ENCODE data around the gene SAMD1. TPM values are rescaled to one million over a fixed set of nuclear protein-coding genes. Genes with fewer than 3 reads are reported as not detected.

The SAMD1 gene
- total RNA-seq, 1 donor, result 40.4 TPM

DNA sequence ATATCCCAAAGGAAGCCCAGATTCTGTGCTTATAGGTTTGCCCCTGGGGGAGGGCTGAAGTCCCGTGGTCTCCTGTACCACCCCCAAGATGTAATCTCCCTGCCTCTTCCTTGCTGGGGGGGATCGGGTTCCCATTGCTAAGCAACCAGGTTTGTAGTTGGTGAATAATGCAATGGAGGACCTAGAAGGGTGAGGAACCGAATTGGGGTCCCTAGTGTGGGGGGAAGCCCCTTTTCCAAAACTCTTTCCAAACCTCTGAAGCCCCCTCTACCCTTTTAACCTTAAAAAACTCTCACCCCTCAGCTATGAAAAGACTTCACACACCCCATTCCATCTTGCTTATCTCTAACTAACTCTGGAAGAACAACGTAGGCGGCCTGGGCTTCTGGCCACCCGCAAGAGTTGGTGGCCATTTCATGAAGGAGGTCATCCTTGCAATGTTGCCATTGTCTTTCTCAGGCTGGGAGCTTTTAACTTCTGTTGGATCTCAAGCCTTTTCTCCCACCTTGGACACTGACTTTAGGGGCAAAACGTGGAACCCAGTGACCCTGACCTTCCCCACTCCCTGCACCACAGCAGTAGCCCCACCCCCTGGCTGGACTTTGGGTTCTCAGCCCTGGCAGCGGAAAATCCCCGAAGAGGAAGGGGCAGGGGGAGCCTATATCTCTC is 29.3 kb downstream of the SAMD1 start:
- DNase-seq (ENCODE audit: low read depth), result peak; percentile 31
- TF ChIP-seq, protein P1, sequence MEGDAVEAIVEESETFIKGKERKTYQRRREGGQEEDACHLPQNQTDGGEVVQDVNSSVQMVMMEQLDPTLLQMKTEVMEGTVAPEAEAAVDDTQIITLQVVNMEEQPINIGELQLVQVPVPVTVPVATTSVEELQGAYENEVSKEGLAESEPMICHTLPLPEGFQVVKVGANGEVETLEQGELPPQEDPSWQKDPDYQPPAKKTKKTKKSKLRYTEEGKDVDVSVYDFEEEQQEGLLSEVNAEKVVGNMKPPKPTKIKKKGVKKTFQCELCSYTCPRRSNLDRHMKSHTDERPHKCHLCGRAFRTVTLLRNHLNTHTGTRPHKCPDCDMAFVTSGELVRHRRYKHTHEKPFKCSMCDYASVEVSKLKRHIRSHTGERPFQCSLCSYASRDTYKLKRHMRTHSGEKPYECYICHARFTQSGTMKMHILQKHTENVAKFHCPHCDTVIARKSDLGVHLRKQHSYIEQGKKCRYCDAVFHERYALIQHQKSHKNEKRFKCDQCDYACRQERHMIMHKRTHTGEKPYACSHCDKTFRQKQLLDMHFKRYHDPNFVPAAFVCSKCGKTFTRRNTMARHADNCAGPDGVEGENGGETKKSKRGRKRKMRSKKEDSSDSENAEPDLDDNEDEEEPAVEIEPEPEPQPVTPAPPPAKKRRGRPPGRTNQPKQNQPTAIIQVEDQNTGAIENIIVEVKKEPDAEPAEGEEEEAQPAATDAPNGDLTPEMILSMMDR (IDR thresholded peaks at IDR 0.05; ENCODE audit: insufficient read depth, low read length), result no peak
- H3K4me3 ChIP-seq (ENCODE audit: low read depth, low read length), result no peak overlapping the region

DNA sequence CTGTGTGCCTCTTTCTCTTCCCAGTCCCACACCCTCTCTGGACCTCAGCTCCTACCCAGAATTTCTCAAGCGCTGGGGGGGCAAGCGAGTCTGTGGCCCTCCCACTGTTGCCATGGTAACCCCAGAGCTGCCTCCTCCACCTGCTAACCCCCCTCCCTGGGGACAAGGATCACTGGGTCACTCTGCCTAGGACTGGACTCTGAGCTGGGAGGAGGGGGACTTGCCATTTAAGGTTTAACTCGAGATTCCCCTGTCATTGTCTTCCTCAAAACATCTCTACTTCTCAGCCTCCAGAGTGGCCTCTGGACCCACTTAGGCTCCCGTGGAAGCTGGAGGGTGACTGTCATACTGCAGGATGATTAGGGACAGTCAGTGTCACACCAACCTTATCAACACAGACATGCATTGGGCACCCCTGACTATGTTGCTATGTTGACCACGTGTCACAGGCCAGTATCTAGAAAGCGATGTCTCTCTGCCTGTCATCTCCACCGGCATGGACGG is 30.8 kb downstream of the SAMD1 start:
- TF ChIP-seq, protein P1 (IDR thresholded peaks at IDR 0.05; ENCODE audit: insufficient read depth, low read length), result no peak
- no peak overlapping the region for H3K4me3 ChIP-seq (ENCODE audit: low read depth, low read length)
- no peak for DNase-seq (ENCODE audit: low read depth)

DNA sequence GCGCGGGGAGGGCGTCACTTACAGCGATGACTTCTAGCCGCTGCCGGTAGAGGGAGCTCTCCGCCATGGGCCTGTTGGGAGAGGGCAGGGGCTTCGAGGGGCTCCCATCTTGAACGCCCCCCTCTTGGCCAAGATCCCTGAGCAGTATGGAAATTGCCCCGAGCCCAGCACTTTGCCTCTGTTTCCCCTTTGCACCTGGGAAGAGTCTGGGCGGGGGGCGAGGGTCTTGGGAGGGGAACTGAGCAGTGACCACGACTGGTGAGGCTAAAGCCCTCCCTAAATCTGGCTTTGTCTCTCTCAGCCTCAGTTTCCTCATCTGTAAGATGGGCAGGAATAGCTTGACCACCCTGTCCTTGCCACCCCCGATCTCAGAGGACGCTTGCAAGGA is 31.5 kb downstream of the SAMD1 start:
- no peak overlapping the region for H3K4me3 ChIP-seq (ENCODE audit: low read depth, low read length)
- DNase-seq (ENCODE audit: low read depth), result no peak
- TF ChIP-seq, protein P1 (IDR thresholded peaks at IDR 0.05; ENCODE audit: insufficient read depth, low read length), result peak; percentile 70

DNA sequence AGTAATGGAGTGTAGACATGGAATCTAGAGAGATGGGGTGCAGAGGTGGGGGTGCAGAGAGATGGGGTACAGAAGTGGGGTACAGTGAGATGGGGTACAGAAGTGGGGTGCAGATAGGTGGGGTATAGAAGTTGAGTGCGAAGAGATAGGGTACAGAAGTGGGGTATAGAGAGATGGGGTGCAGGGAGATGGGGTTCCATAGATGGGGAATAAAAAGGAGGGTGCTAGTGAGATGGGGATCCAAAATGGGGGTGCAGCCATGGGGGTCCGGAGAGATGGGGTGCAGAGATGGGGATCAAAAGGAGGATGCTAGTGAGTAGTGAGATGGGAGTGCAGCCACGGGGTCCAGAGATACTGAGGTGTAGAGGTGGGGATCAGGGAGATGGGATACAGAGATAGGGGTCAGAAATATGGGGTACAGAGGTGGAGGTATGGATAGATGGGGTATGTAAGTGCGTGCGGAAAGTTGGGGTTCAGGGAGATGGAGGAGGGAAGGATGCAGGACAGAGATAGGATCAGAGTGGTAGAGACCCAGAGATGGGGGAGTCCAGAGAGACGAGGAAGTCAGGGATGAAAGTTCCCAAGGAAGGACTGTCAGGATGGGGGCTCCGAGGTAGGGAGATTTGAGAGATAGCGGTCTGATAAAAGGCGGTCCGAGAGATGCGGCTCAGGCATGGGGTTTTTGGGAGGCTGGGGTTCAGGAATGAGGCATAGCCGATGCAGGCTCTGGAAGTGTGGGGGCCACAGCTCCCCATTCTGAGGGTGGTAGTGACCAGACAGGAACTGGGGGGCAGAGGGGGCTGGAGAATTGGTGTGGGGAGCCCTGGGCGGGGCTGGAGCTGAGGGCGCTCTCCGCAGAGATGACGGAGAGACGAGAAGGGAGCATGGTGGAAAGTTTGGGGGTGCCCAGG is 32.1 kb downstream of the SAMD1 start:
- peak overlapping the region; percentile 13 for H3K4me3 ChIP-seq (ENCODE audit: low read depth, low read length)
- TF ChIP-seq, protein P1 (IDR thresholded peaks at IDR 0.05; ENCODE audit: insufficient read depth, low read length), result no peak
- no peak for DNase-seq (ENCODE audit: low read depth)

DNA sequence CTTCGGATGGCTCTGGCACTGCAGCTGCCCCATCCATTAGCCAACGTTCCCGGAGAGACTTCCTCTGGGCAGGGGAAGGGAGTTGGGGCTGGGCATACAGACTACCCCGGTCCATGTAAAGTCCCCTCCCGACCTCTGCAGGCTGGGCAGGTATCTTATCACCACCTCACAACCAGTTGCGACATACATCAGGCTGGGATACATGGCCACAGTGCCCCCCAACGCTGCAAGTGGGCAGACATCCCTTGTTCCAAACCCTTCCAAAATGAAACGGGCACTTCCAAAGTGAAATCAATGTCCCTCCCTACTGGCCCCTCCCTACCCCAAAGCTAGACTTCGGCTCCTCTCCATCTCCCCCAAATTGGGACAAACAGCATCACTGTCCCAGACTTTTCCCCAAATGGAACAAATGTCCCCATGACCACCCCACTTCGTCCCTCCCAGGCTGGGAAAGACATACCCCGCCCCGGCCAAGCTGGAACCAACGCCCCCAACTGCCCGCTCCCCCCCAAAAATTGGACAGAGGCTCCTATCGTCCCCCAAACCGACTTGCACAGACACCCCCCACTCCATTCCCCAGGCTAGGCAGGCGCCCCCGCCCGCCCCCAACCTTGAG is 33.7 kb downstream of the SAMD1 start:
- TF ChIP-seq, protein P1 (IDR thresholded peaks at IDR 0.05; ENCODE audit: insufficient read depth, low read length), result no peak
- H3K4me3 ChIP-seq (ENCODE audit: low read depth, low read length), result peak overlapping the region; percentile 44
- no peak for DNase-seq (ENCODE audit: low read depth)

DNA sequence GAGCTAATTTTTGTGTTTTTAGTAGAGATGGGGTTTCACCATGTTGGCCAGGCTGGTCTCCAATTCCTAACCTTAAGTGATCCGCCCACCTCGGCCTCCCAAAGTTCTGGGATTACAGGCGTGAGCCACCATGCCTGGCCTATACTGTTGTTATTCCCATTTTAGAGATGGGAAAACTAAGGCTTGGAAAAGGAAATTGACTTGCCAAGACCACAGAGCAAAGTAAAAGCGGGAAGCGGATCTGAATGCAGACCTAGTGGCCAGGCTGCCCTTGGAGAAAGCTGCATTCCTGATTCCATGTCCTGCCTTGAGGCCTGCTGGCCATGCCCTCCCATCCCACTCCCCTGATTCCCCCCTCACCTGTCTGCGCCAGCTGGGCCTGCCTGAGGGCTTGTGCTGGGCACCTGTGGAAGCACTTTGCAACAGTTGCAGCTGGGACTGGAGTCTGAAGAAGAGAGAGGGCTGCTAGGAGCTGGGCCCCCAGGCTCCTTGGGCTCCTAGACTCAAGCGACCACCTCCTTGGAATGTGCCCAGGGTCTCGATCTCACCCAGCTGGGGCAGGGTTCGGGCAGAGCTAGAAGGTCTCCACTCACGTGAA is 34.4 kb downstream of the SAMD1 start:
- no peak for DNase-seq (ENCODE audit: low read depth)
- TF ChIP-seq, protein P1 (IDR thresholded peaks at IDR 0.05; ENCODE audit: insufficient read depth, low read length), result no peak
- no peak overlapping the region for H3K4me3 ChIP-seq (ENCODE audit: low read depth, low read length)
